ENCODE results near the gene PMPCB. TPM values are rescaled to one million over a fixed set of nuclear protein-coding genes. Genes with fewer than 3 reads are reported as not detected.

PMPCB gene
- total RNA-seq, 2 donors from 2014 or later = 30.1 to 38.6 TPM

DNA sequence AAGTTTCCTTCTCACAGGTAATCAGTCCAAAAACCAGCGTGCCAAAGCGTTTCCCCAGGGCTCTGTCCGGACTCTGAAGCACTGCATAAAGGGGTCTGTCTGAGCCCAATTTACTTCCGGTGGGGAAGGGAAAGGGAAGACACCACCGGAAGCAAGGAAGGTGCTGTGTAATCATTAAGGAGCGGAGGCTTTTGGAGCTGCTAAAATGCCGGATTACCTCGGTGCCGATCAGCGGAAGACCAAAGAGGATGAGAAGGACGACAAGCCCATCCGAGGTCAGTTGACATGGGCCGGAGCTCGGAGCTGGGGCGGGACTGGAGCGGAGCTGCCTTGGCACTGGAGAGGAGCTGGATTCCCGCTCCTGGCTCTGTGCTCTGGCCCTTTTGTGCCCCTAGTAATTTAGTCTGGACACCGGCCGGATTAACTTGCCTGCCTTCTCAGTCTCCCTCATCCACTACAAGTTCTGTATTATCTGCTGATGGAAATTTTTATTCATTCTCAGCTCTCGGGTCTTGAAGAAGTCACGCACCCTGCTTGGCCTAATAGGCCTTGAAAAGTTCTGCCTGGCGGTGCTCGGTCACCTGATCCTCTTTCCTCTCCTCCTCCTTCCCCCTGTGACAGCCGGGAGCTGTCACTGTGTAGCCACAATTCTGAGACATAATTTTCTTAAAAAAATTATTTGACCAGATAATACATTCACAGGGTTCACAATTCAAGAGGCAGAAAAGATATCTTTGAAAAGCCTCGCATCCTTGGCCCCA is 50.5 kb downstream of the PMPCB start, which contains the start of gene PSMC2:
TSS of gene PSMC2 (plus strand) at position 137 of the 761 bp plus-strand sequence. CDS start at position 206, 69 bp downstream.
- peak; percentile 79 for ATAC-seq
- no peaks in the 10 kb centered on the region for H3K27me3 ChIP-seq
- 0 to 1% methylated on average over 24 to 25 of the region's 25 CpGs for WGBS, 2 donors
- intact Hi-C loops (cut with DNase I) = no loop called here
- no peaks in the 10 kb centered on the region for H3K36me3 ChIP-seq (replicated peaks in 1 of 2; ENCODE audit: insufficient read depth in 1 of 2, low read depth in 2 of 2)
- peak within 1 kb of the TSS; percentile 66 to 85 (median 79) for H3K27ac ChIP-seq
- peaks cover 47% of the 10 kb centered on the region for H3K4me1 ChIP-seq
- TF ChIP-seq, protein P1, sequence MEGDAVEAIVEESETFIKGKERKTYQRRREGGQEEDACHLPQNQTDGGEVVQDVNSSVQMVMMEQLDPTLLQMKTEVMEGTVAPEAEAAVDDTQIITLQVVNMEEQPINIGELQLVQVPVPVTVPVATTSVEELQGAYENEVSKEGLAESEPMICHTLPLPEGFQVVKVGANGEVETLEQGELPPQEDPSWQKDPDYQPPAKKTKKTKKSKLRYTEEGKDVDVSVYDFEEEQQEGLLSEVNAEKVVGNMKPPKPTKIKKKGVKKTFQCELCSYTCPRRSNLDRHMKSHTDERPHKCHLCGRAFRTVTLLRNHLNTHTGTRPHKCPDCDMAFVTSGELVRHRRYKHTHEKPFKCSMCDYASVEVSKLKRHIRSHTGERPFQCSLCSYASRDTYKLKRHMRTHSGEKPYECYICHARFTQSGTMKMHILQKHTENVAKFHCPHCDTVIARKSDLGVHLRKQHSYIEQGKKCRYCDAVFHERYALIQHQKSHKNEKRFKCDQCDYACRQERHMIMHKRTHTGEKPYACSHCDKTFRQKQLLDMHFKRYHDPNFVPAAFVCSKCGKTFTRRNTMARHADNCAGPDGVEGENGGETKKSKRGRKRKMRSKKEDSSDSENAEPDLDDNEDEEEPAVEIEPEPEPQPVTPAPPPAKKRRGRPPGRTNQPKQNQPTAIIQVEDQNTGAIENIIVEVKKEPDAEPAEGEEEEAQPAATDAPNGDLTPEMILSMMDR (IDR thresholded peaks at IDR 0.05) = no peak
- peak in 2 of 3 donors; percentile 54 to 61 for TF ChIP-seq POLR2A (IDR thresholded peaks at IDR 0.05)
- DNase-seq = peak; percentile 76 to 89 (median 84)
- H3K4me3 ChIP-seq = peak within 1 kb of the TSS; percentile 68 to 84
- H3K9me3 ChIP-seq = no peaks in the 10 kb centered on the region

DNA sequence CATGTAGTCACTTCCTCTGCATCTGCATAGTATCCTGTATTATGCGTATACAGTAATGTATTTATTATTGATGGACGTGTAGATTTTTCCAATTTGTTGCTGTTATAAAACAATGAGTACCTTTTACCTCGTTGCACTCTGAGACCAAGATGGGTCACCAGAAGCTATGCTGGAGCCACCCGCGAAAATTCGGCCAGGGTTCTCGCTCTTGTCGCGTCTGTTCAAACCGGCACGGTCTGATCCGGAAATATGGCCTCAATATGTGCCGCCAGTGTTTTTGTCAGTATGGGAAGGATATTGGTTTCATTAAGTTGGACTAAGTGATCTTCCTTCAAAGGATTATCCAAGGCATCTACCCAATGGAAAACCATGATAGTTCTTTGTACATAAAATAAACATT is 51.2 kb downstream of the PMPCB start:
- no peaks in the 10 kb centered on the region for H3K36me3 ChIP-seq (replicated peaks in 1 of 2; ENCODE audit: insufficient read depth in 1 of 2, low read depth in 2 of 2)
- TF ChIP-seq POLR2A (IDR thresholded peaks at IDR 0.05) = no peak
- TF ChIP-seq, protein P1 (IDR thresholded peaks at IDR 0.05) = no peak
- peaks cover 39% of the 10 kb centered on the region for H3K4me1 ChIP-seq
- WGBS, 2 donors = 8 to 15% methylated on average over 13 of the region's 13 CpGs
- ATAC-seq = no peak
- no peak for DNase-seq
- peak overlapping the region; percentile 68 to 84 for H3K4me3 ChIP-seq
- H3K9me3 ChIP-seq = no peaks in the 10 kb centered on the region
- intact Hi-C loops (cut with DNase I) = no loop called here
- no peaks in the 10 kb centered on the region for H3K27me3 ChIP-seq
- H3K27ac ChIP-seq = peak overlapping the region in 1 of 4 donors; percentile 81

DNA sequence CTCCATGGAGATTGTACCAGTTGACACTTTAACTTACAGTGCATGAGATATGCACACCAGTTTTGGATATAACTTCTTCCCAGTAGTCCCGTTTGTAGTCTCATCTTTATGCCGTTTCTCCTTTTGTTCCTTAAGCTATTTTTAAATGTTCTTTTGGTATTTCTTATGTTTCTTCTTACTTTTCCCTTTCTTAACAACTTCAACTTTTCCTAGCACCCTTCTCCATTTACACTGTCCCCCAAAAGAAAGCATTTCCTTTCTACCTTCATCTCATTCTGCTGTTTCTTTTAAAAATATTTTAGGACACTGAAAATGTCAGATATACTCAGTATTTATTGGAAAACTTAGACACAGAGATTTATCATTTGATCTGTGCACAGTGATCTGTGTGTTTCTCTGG is 51.7 kb downstream of the PMPCB start:
- no peak for DNase-seq
- WGBS, 2 donors = 16 to 22% methylated on average over 2 of the region's 2 CpGs
- no peak for ATAC-seq
- H3K36me3 ChIP-seq (replicated peaks in 1 of 2; ENCODE audit: insufficient read depth in 1 of 2, low read depth in 2 of 2) = no peaks in the 10 kb centered on the region
- intact Hi-C loops (cut with DNase I) = no loop called here
- TF ChIP-seq, protein P1 (IDR thresholded peaks at IDR 0.05) = no peak
- TF ChIP-seq POLR2A (IDR thresholded peaks at IDR 0.05) = no peak
- no peaks in the 10 kb centered on the region for H3K27me3 ChIP-seq
- H3K27ac ChIP-seq = no peak overlapping the region
- H3K4me3 ChIP-seq = no peak overlapping the region
- H3K4me1 ChIP-seq = peaks cover 36% of the 10 kb centered on the region
- no peaks in the 10 kb centered on the region for H3K9me3 ChIP-seq

DNA sequence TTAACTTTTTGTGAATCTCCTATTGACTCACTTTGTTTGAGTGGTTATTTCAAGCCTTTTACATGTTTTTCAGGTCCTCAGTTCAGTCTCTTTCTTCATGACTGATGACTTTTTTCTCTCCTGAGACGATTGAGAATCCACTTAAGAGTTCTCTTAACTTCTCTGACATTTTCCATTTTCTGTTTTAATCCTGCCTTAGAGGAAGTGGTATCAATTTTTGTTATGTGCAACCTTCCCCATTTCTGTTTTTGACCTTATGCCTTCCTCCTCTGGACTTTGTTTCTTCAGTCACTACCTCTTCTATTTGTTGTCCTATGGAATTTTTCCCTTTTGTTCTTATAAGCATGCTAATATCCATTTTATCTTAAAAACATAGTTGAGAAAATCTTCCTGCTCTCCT is 52.6 kb downstream of the PMPCB start:
- Histone ChIP-seq H3K27ac (no peak overlapping the region), H3K4me3 (no peak overlapping the region), H3K4me1 (peaks cover 36% of the 10 kb centered on the region), H3K9me3 (no peaks in the 10 kb centered on the region), H3K36me3 (replicated peaks in 1 of 2; ENCODE audit: insufficient read depth in 1 of 2, low read depth in 2 of 2) (no peaks in the 10 kb centered on the region), H3K27me3 (no peaks in the 10 kb centered on the region)
- DNase-seq (no peak), ATAC-seq (no peak)
- TF ChIP-seq, protein P1 (IDR thresholded peaks at IDR 0.05) = no peak
- TF ChIP-seq POLR2A (IDR thresholded peaks at IDR 0.05) = no peak
- intact Hi-C loops (cut with DNase I) = no loop called here
- WGBS, 2 donors = 35 to 43% methylated on average over 1 of the region's 1 CpG

Small RNA genes within 50 kb of the gene (small RNA-seq; reads per million reads assigned to genes)
- gene RPS29P16 = not detected

Other genes starting within 250 kb of the PMPCB start
- gene FBXL13, start 222.6 kb upstream of the PMPCB start, total RNA-seq = 1 to 10 TPM; 4.2 to 5.6 TPM
- 10 to 100 TPM; 20.4 to 31.1 TPM for gene ARMC10, start 222.3 kb upstream of the PMPCB start, total RNA-seq
- 10 to 100 TPM; 11.2 to 12.9 TPM for gene NAPEPLD, start 148.3 kb upstream of the PMPCB start, total RNA-seq
- 10 to 100 TPM; 14.3 to 24.1 TPM for gene DNAJC2, start 47.3 kb downstream of the PMPCB start, total RNA-seq
- gene PSMC2, start 50.2 kb downstream of the PMPCB start, total RNA-seq = 10 to 100 TPM; 27.0 to 40.5 TPM
- gene SLC26A5, start 148.8 kb downstream of the PMPCB start, total RNA-seq = not detected